ENCODE measurements around the gene NFYB. TPM values are rescaled to one million over a fixed set of nuclear protein-coding genes. Genes with fewer than 3 reads are reported as not detected.

Gene NFYB
- polyA plus RNA-seq, 2 of the 4 experiments (the other 2 are of a cell fraction) = 45.2 to 70.2 TPM

DNA sequence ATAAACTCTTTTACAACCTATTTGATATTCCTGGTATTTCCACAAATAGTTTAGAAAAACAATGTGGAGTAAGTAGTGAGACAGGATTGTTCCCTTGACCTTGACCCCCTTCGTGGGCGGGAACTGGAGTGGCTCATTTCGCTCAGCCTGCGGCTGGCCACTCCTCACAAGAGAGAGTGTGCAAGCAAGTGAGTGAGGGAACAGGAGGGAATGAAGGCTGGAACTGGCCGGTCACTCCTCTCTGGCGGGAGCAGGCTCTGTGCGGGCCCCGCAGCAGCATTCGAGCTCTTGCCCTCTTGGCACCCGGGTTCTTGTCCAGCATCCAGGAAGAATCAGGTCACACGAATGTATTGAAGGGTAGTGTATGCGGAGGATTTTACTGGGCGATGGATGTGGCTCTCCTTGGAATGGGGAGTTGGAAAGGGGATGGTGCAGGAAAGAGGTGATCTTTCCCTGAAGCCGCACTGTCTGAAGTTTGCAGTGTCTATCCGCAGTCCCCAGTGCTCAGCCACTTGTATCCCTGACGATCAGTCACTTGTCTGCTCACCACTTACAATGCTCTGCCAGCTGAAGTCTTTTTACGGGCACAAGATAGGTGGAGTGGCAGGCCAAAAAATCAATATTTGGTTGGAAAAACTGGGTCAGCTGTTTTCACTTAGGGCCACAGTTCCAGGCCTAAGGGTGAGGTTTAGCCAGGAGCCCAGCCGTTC lies 49.6 kb upstream of the NFYB start:
- CTCF ChIA-PET = interaction anchor here (0.7 to 1.7 kb wide), 3 partner anchors 10 to 81 kb away, joined by 3 to 6 read pairs (median 3); no protein-coding TSS in a partner anchor
- H3K9me3 ChIP-seq = peaks cover 12% of the 10 kb centered on the region
- FAIRE-seq = no peak

GRCh38 chr12:104183443-104183842 lies 45.4 kb upstream of the NFYB start:
- no peak for DNase-seq (ENCODE audit: low read depth in 1 of 2, low spot score in 1 of 2)
- POLR2A ChIA-PET = no interaction called here
- Histone ChIP-seq H3K9me3 (peaks cover 12% of the 10 kb centered on the region), H3K27ac (peak overlapping the region in 1 of 2 experiments; percentile 85; a peak in 4 of 6 replicates), H3K4me2 (no peak overlapping the region), H3K4me3 (no peak overlapping the region), H3K4me1 (peaks cover 46% of the 10 kb centered on the region)
- CTCF ChIA-PET = interaction anchor here (1.5 kb wide), 2 partner anchors 11 to 22 kb away, joined by 4 read pairs; no protein-coding TSS in a partner anchor
- 97% methylated on average over 3 of the region's 3 CpGs for WGBS (ENCODE audit: missing lambda C conversion rate)
- no peak for FAIRE-seq
- TF ChIP-seq SREBF2 (IDR thresholded peaks at IDR 0.05) (no peak), KDM1A (IDR thresholded peaks at IDR 0.05; ENCODE audit: low read depth) (no peak), EHMT2 (IDR thresholded peaks at IDR 0.05; ENCODE audit: low read depth) (no peak), EHF (CRISPR knock-in tag; IDR thresholded peaks at IDR 0.05) (no peak), USF2 (IDR thresholded peaks at IDR 0.05) (no peak), HMGXB4 (CRISPR knock-in tag; IDR thresholded peaks at IDR 0.05; ENCODE audit: borderline replicate concordance) (no peak), RARB (CRISPR knock-in tag; IDR thresholded peaks at IDR 0.05) (no peak), CHD4 (IDR thresholded peaks at IDR 0.05; ENCODE audit: borderline replicate concordance) (no peak), NFE2L2 (conservative IDR thresholded peaks at IDR 0.05; ENCODE audit: low read length) (no peak), RAD21 (conservative IDR thresholded peaks at IDR 0.05 in 1 of 2, IDR thresholded peaks at IDR 0.05 in 1 of 2) (no peak), HEYL (CRISPR knock-in tag; IDR thresholded peaks at IDR 0.05) (no peak), PBX3 (IDR thresholded peaks at IDR 0.05) (no peak), HOXA7 (CRISPR knock-in tag; IDR thresholded peaks at IDR 0.05) (no peak), NPAS2 (CRISPR knock-in tag; IDR thresholded peaks at IDR 0.05; ENCODE audit: borderline replicate concordance) (no peak), CEBPB (IDR thresholded peaks at IDR 0.05) (no peak), JUNB (IDR thresholded peaks at IDR 0.05) (no peak), NR3C1 (IDR thresholded peaks at IDR 0.05) (no peak)
- ATAC-seq = no peak

More for the DNA sequence above, 49.6 kb upstream of the NFYB start:
- DNase-seq (ENCODE audit: low read depth in 1 of 2, low spot score in 1 of 2) = no peak
- no peak overlapping the region for H3K4me2 ChIP-seq
- H3K4me1 ChIP-seq = 0 out of 3 replicates have a peak, but pooled peaks cover 6% of the 10 kb centered on the region
- POLR2A ChIA-PET = no interaction called here
- peak overlapping the region in 1 of 2 experiments; percentile 48; a peak in 3 of 6 replicates for H3K27ac ChIP-seq
- WGBS (ENCODE audit: missing lambda C conversion rate) = 90% methylated on average over 18 of the region's 18 CpGs
- no peak overlapping the region for H3K4me3 ChIP-seq
- peak; percentile 37 to 48; a peak in 3 of 6 replicates for ATAC-seq
- no peak for TF ChIP-seq GATA3 (IDR thresholded peaks at IDR 0.05; ENCODE audit: borderline replicate concordance)

Measured in A549 (cell line).